Breast epithelium (tissue), 4 donors: ENCODE results near the gene NEURL1B. TPM values are rescaled to one million over a fixed set of nuclear protein-coding genes. Genes with fewer than 3 reads are reported as not detected.
"Not testable (repeated sequence)": the region's sequence is repeated elsewhere in the genome, so short reads cannot be mapped to it uniquely, and the experiment has no call there.

Source experiments
- DNase-seq, 2 donors: peaks; one replicate each; pipeline ENCODE4 v3.0.0-alpha.2; 2019; ENCODE audit warnings: low spot score in 2 of 2
- H3K27ac ChIP-seq, 2 donors: fragments of 200-600 bp; sonication (generic) in 1 of 2; one replicate each; pipeline ENCODE4 v1.5.1; 2016 to 2019; ENCODE audit warnings: mild to moderate bottlenecking in 1 of 2
- H3K27me3 ChIP-seq, 2 donors: fragments of 200-600 bp; sonication (generic) in 1 of 2; one replicate each; pipeline versions ENCODE4 v1.5.1 to v1.6.0; 2017 to 2019; ENCODE audit warnings: control low read depth in 1 of 2, mild to moderate bottlenecking in 1 of 2
- H3K36me3 ChIP-seq: fragments of 200-600 bp; one replicate; pipeline ENCODE4 v1.5.1; 2019
- H3K4me1 ChIP-seq, 2 donors: fragments of 200-600 bp; sonication (generic); one replicate each; pipeline ENCODE4 v1.5.1; 2016 to 2019; ENCODE audit warnings: control low read depth in 1 of 2
- H3K4me3 ChIP-seq, 3 donors: fragments of 200-600 bp; sonication (generic); 1 replicate in 2 of 3; 2 replicates in 1 of 3; pipeline ENCODE4 v1.5.1; 2016 to 2019; ENCODE audit warnings: mild to moderate bottlenecking in 3 of 3, moderate library complexity in 2 of 3
- H3K9me3 ChIP-seq, 2 donors: fragments of 200-600 bp; sonication (generic) in 1 of 2; one replicate each; pipeline ENCODE4 v1.5.1; 2016 to 2019; ENCODE audit warnings: control low read depth in 1 of 2
- POLR2A ChIP-seq: fragments of 450-650 bp; IDR thresholded peaks from one replicate; pipeline ENCODE4 v1.6.1; 2016; ENCODE audit warnings: antibody characterized with exemption, mild to moderate bottlenecking, moderate library complexity
- POLR2AphosphoS5 ChIP-seq, 3 donors: sonication (generic); formaldehyde crosslinking; IDR thresholded peaks; one replicate each; pipeline ENCODE4 v1.6.1; 2017; ENCODE audit warnings: antibody characterized with exemption in 3 of 3
- intact Hi-C: fragments of 100-400 bp; cut with DNase I; formaldehyde crosslinking; loops from one replicate; pipeline ENCODE4 v1.15.1; 2023; ENCODE audit warnings: low total_unique reads
- total RNA-seq, 3 donors: library from RNA; depleted of rRNA; stranded (reverse); fragments of >200 nt; gene quantifications; one replicate each; pipeline ENCODE4 v1.1.0, GENCODE V29; 2016
- TF ChIP-seq, protein P1 (sequence below), 3 donors: fragments of 450-650 bp; IDR thresholded peaks; one replicate each; pipeline ENCODE4 v1.5.1; 2016 to 2017; ENCODE audit warnings: antibody characterized with exemption in 3 of 3, mild to moderate bottlenecking in 3 of 3, moderate library complexity in 3 of 3

NEURL1B gene
- total RNA-seq, 3 donors from 2014 or later, result 6.3 to 17.0 (median 9.9) TPM

DNA sequence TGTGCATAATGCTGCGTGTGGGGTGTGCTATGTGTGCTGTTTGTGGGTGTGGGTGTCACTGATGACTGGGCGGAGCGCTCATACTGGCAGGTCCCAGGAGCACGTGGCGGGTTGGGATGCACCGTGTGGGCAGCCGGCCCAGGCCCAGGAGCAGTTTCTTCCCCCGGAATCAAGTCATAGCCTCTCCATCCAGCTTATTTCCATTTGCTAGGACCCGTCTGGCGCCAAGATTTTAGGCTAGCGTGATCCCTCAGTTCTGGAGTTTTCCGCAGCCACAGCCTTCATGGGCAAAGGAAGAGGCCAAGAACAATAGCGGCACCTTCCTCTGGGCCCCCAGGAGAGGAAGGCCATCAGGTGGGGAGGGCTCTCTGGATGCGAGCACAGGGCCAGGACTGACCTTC lies 43.3 kb upstream of the NEURL1B start:
- H3K27ac ChIP-seq, result peak overlapping the region in 1 of 2 donors; percentile 54
- no peak for DNase-seq
- peaks cover 0 to 7% of the 10 kb centered on the region in 2 donors for H3K4me1 ChIP-seq
- no peaks in the 10 kb centered on the region for H3K27me3 ChIP-seq
- no peaks in the 10 kb centered on the region for H3K9me3 ChIP-seq
- intact Hi-C loops, result loop anchor here (5.0 kb wide), 1 partner anchor 1955 kb away; no protein-coding TSS in a partner anchor
- TF ChIP-seq POLR2A (no peak), POLR2AphosphoS5 (IDR thresholded peaks at IDR 0.05) (peak in 1 of 3 donors; percentile 39)
- H3K36me3 ChIP-seq, result no peaks in the 10 kb centered on the region
- H3K4me3 ChIP-seq, result no peak overlapping the region

DNA sequence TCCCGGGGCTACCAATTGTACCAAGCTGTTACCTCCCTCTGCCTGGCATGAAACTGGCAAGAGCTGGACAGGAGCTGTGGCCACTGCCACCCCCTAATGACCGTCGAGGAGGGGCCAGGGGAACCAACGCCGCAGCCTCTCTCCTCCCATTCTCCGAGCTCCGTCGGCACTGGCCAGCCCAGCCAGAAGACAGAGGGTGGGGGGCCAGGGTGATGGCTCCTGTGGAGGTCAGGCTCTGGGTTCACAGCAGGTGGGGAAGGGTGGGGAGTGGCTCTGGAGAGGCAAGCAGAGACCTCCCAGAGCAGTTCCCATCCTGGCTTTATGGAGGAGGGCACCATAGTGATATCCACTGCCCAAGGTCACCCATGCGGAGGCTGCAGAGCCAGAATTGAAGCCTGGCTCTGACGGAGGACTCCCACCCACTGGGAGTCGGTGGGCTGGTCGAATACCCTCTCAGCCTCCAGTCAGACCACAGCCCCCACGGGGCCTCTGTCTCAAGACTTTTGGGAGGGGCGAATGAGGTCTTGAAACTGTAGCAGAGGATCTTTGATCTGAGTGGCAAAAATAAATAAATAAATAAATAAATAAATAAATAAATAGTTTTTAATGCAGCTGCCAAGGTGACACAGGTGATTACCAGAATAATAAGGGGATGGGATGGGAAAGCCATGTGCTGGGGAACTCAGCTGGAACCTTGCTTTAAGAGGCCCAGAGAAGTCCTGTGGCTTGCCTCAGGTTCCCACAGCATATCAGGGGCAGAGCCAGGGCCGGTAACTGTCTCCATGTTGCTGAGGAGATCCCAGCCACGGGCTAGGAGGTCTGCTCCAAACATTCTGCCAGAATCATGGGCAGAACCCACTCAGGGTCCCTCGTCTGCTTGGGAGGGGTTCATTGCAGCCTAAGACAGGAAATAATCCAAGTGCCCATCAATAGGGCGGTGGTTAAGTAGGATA lies 42.5 kb upstream of the NEURL1B start:
- Histone ChIP-seq H3K27ac (peak overlapping the region in 1 of 2 donors; percentile 54), H3K9me3 (no peaks in the 10 kb centered on the region), H3K27me3 (no peaks in the 10 kb centered on the region), H3K4me1 (peaks cover 0 to 7% of the 10 kb centered on the region in 2 donors), H3K4me3 (no peak overlapping the region), H3K36me3 (no peaks in the 10 kb centered on the region)
- DNase-seq, result no peak
- TF ChIP-seq POLR2AphosphoS5 (IDR thresholded peaks at IDR 0.05) (no peak), POLR2A (no peak)
- TF ChIP-seq, protein P1, sequence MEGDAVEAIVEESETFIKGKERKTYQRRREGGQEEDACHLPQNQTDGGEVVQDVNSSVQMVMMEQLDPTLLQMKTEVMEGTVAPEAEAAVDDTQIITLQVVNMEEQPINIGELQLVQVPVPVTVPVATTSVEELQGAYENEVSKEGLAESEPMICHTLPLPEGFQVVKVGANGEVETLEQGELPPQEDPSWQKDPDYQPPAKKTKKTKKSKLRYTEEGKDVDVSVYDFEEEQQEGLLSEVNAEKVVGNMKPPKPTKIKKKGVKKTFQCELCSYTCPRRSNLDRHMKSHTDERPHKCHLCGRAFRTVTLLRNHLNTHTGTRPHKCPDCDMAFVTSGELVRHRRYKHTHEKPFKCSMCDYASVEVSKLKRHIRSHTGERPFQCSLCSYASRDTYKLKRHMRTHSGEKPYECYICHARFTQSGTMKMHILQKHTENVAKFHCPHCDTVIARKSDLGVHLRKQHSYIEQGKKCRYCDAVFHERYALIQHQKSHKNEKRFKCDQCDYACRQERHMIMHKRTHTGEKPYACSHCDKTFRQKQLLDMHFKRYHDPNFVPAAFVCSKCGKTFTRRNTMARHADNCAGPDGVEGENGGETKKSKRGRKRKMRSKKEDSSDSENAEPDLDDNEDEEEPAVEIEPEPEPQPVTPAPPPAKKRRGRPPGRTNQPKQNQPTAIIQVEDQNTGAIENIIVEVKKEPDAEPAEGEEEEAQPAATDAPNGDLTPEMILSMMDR (IDR thresholded peaks at IDR 0.05), result no peak
- intact Hi-C loops, result loop anchor here (5.0 kb wide), 1 partner anchor 1956 kb away; no protein-coding TSS in a partner anchor

DNA sequence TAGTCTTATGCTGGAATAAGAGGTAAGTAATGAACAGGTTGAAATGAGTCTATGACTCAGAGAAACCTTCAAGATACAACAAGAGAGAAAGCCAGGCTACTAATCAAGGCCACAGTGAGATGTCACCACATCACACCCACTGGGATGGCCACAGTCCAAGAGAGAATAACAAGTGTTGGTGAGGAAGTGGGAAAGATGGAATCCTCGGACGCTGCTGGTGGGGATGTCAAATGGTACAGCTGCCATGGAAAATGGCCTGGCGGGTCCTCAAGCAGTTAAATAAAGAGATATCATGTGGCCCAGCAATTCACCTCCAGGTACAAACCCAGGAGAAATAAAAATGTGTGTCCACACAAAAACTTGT lies 41.9 kb upstream of the NEURL1B start:
- TF ChIP-seq POLR2A, result no peak
- intact Hi-C loops, result loop anchor here (5.0 kb wide), 1 partner anchor 1957 kb away; no protein-coding TSS in a partner anchor
- no peaks in the 10 kb centered on the region for H3K36me3 ChIP-seq
- H3K4me1 ChIP-seq, result peaks cover 0 to 7% of the 10 kb centered on the region in 2 donors
- no peaks in the 10 kb centered on the region for H3K9me3 ChIP-seq
- no peaks in the 10 kb centered on the region for H3K27me3 ChIP-seq
- no peak overlapping the region for H3K27ac ChIP-seq
- no peak for DNase-seq
- H3K4me3 ChIP-seq, result no peak overlapping the region

DNA sequence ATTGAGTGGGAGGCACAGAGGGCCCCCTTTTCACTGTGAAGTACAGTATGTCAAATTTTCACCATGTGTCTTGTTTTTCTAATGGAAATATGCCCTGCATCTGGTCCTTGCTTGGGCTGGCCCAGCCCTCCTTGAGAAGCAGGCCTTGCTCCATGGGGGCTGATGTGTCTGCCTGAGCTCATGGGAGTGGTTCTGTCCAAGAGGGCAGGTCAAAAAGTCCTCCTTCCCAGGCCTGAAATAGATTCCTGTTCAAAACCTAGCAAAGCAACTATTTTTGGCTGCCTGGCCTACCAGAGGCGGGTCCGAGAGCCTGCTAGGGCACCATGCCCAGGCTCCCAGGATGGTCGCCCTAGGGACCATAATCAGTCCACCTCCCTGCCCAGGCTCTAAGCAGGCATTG lies 40.5 kb upstream of the NEURL1B start:
- Histone ChIP-seq H3K27ac (no peak overlapping the region), H3K36me3 (no peaks in the 10 kb centered on the region), H3K4me3 (no peak overlapping the region), H3K27me3 (no peaks in the 10 kb centered on the region), H3K4me1 (peaks cover 0 to 7% of the 10 kb centered on the region in 2 donors), H3K9me3 (no peaks in the 10 kb centered on the region)
- TF ChIP-seq, protein P1 (IDR thresholded peaks at IDR 0.05), result no peak
- no peak for TF ChIP-seq POLR2A
- no peak for TF ChIP-seq POLR2AphosphoS5 (IDR thresholded peaks at IDR 0.05)
- intact Hi-C loops, result no loop called here
- DNase-seq, result no peak

DNA sequence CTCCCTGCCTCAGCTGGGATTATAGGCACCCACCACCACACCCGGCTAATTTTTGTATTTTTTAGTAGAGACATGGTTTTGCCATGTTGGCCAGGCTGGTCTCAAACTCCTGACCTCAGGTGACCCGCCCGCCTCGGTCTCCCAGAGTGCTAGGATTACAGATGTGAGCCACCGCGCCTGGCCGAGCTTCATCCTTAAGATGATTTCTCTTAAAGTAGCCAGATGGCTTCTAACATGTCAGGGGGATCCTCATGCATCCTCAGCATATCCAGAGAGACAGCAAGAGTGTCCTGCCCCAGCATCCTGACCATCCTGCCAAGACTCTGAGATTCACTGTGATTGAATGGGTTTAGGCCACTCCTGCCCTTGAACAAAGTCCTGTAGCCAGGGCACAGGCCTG lies 39.5 kb upstream of the NEURL1B start:
- H3K27me3 ChIP-seq, H3K4me1 ChIP-seq, H3K36me3 ChIP-seq, H3K9me3 ChIP-seq, DNase-seq, intact Hi-C loops, H3K4me3 ChIP-seq: not testable (repeated sequence)
- peak overlapping the region in 1 of 2 donors; percentile 90 for H3K27ac ChIP-seq

DNA sequence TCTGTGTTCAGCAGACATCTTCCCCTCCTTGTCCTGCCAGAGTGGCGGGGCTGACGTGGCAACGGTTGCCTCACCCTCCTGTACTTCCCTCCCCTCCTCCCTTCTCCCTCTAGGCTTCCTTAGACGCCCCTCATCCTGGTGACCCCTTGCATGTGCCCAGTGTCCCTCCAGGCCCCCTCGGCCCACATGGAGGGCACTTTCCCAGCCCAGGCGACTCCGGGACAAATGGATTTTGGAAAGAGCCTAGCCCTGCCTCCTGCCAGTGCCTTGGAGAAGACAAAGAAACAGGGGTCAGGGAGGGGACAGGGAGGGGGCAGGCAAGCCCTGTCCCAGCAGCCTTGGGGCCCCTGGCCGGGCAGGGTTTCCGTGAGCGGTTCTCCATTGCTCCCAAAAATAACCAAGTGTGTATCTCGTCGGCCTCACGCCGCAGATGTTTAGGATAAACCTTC lies 38.3 kb upstream of the NEURL1B start:
- Histone ChIP-seq H3K4me3 (peak overlapping the region in 1 of 3 donors; percentile 33), H3K27ac (peak overlapping the region; percentile 40 to 90), H3K9me3 (peaks cover 6% of the 10 kb centered on the region in 2 donors), H3K27me3 (no peaks in the 10 kb centered on the region), H3K4me1 (peaks cover 0 to 5% of the 10 kb centered on the region in 2 donors), H3K36me3 (no peaks in the 10 kb centered on the region)
- DNase-seq, result peak in 1 of 2 donors; percentile 30
- TF ChIP-seq POLR2AphosphoS5 (IDR thresholded peaks at IDR 0.05) (no peak), POLR2A (no peak)
- TF ChIP-seq, protein P1 (IDR thresholded peaks at IDR 0.05), result no peak
- intact Hi-C loops, result no loop called here
